Stimulated activated naive CD8-positive, alpha-beta T cell treated with anti-CD3 and anti-CD28 coated beads, Interleukin-15, Interleukin-2, amounts not matched to agents 100 ng/mL and 50 ng/mL, for 24 hours (primary cell): ENCODE results near the gene HOXD8.

Experiments
- H3K27ac Mint-ChIP-seq: one replicate; pipeline ENCODE4 v1.8.0; 2021; ENCODE audit warnings: mild to moderate bottlenecking, mixed read lengths
- H3K27me3 Mint-ChIP-seq: one replicate; pipeline ENCODE4 v1.8.0; 2021; ENCODE audit warnings: mixed read lengths
- H3K36me3 Mint-ChIP-seq: one replicate; pipeline ENCODE4 v1.8.0; 2021; ENCODE audit warnings: low read depth, mixed read lengths
- H3K4me1 Mint-ChIP-seq: one replicate; pipeline ENCODE4 v1.8.0; 2021; ENCODE audit warnings: low read depth, mixed read lengths
- H3K4me3 Mint-ChIP-seq: one replicate; pipeline ENCODE4 v1.8.0; 2021; ENCODE audit warnings: mild to moderate bottlenecking, mixed read lengths
- H3K9me3 Mint-ChIP-seq: one replicate; pipeline ENCODE4 v1.8.0; 2021; ENCODE audit warnings: mixed read lengths

Gene HOXD8

GRCh38 chr2:176124947-176125771 lies 4.3 kb upstream of the HOXD8 start:
- H3K27ac Mint-ChIP-seq = no peak overlapping the region
- peaks cover 75% of the 10 kb centered on the region for H3K27me3 Mint-ChIP-seq
- no peaks in the 10 kb centered on the region for H3K9me3 Mint-ChIP-seq
- peaks cover 22% of the 10 kb centered on the region for H3K4me1 Mint-ChIP-seq
- H3K36me3 Mint-ChIP-seq = no peaks in the 10 kb centered on the region
- H3K4me3 Mint-ChIP-seq = no peak overlapping the region

GRCh38 chr2:176125772-176126054 lies 3.8 kb upstream of the HOXD8 start:
- Mint-ChIP-seq H3K4me3 (no peak overlapping the region), H3K36me3 (peaks cover under 1% of the 10 kb centered on the region), H3K9me3 (no peaks in the 10 kb centered on the region)

GRCh38 chr2:176126929-176127773 lies 2.4 kb upstream of the HOXD8 start:
- H3K27me3 Mint-ChIP-seq = peaks cover 76% of the 10 kb centered on the region
- peaks cover 6% of the 10 kb centered on the region for H3K36me3 Mint-ChIP-seq
- no peak overlapping the region for H3K27ac Mint-ChIP-seq
- no peaks in the 10 kb centered on the region for H3K9me3 Mint-ChIP-seq
- no peak overlapping the region for H3K4me3 Mint-ChIP-seq
- peaks cover 36% of the 10 kb centered on the region for H3K4me1 Mint-ChIP-seq

More at GRCh38 chr2:176125772-176126054, 3.8 kb upstream of the HOXD8 start:
- H3K27ac Mint-ChIP-seq = no peak overlapping the region
- H3K4me1 Mint-ChIP-seq = peaks cover 24% of the 10 kb centered on the region
- peaks cover 71% of the 10 kb centered on the region for H3K27me3 Mint-ChIP-seq

- no peak overlapping the region for H3K4me3 Mint-ChIP-seq
- no peak overlapping the region for H3K27ac Mint-ChIP-seq
- H3K27me3 Mint-ChIP-seq = peaks cover 82% of the 10 kb centered on the region
- H3K36me3 Mint-ChIP-seq = peaks cover 6% of the 10 kb centered on the region
- H3K9me3 Mint-ChIP-seq = no peaks in the 10 kb centered on the region
- H3K4me1 Mint-ChIP-seq = peaks cover 40% of the 10 kb centered on the region
Observed at GRCh38 chr2:176127774-176128072, 1.8 kb upstream of the HOXD8 start.

GRCh38 chr2:176128172-176128981 lies 1.1 kb upstream of the HOXD8 start:
- Mint-ChIP-seq H3K36me3 (peaks cover 6% of the 10 kb centered on the region), H3K27me3 (peaks cover 87% of the 10 kb centered on the region), H3K9me3 (no peaks in the 10 kb centered on the region), H3K4me1 (peaks cover 40% of the 10 kb centered on the region), H3K27ac (peak overlapping the region; percentile 24), H3K4me3 (peak overlapping the region; percentile 50)

- Mint-ChIP-seq H3K27ac (no peak overlapping the region), H3K4me3 (peak overlapping the region; percentile 30), H3K4me1 (peaks cover 34% of the 10 kb centered on the region), H3K36me3 (peaks cover 6% of the 10 kb centered on the region), H3K27me3 (peaks cover 87% of the 10 kb centered on the region), H3K9me3 (no peaks in the 10 kb centered on the region)
Observed at GRCh38 chr2:176129813-176130146, 275 bp downstream of the HOXD8 start.

- Mint-ChIP-seq H3K27ac (peak overlapping the region; percentile 75), H3K27me3 (peaks cover 89% of the 10 kb centered on the region), H3K4me3 (peak overlapping the region; percentile 59), H3K36me3 (peaks cover 6% of the 10 kb centered on the region), H3K9me3 (no peaks in the 10 kb centered on the region), H3K4me1 (peaks cover 34% of the 10 kb centered on the region)
Observed at GRCh38 chr2:176130147-176130956, 847 bp downstream of the HOXD8 start.

DNA sequence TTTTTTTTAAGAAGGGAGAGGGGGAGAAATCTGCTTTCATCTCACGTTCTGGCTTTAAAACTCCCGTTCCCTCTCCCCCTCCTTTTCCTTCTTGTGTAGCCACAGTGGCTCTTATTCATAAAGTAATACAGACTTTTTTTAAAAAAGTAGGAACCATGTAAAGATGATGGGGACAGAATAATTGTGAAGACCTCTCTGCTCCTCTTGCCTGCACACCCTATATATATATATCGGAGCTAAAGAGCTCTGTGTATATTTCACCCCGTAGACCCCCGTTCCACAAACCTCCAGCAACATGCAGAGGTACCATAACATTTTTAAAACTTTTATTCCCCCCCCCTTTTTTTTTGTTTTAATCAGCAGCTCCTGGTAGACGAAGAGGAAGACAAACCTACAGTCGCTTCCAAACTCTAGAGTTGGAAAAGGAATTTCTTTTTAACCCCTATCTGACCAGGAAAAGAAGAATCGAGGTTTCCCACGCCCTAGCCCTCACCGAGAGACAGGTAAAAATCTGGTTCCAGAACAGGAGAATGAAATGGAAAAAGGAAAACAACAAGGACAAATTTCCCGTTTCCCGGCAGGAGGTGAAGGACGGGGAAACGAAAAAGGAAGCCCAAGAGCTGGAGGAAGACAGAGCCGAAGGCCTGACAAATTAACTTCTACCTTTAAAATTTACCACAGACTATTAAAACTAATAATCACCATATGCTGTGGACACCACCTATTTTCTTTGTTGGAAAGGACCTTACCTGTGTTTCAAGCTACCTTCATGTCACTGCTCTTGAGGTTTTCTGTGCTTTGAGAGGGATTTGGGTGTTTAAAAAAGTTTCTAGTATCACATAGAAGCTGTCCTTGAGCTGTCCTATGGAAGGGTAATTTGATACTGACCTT lies 1.7 kb downstream of the HOXD8 start:
- H3K4me1 Mint-ChIP-seq = peaks cover 40% of the 10 kb centered on the region
- peaks cover 6% of the 10 kb centered on the region for H3K36me3 Mint-ChIP-seq
- peak overlapping the region; percentile 59 for H3K4me3 Mint-ChIP-seq
- H3K27me3 Mint-ChIP-seq = peaks cover 89% of the 10 kb centered on the region
- H3K9me3 Mint-ChIP-seq = no peaks in the 10 kb centered on the region
- H3K27ac Mint-ChIP-seq = peak overlapping the region; percentile 75

DNA sequence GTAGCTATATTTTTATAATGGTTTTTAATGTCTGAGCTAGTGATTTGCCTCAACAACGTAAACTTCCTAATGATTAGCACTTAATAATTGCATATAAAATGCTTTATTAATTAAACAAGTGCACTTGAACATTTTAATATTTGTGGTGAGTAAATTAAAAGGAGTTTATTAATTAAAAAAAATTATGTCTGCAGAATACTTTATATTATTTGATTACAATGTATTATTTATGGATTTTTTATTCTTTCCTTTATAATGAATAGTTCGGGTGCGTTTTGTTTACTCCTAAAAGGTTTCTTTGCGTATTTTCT lies 2.3 kb downstream of the HOXD8 start:
- H3K27ac Mint-ChIP-seq = no peak overlapping the region
- peak overlapping the region; percentile 80 for H3K4me3 Mint-ChIP-seq
- H3K4me1 Mint-ChIP-seq = peaks cover 40% of the 10 kb centered on the region
- H3K36me3 Mint-ChIP-seq = peaks cover 6% of the 10 kb centered on the region
- H3K27me3 Mint-ChIP-seq = peaks cover 84% of the 10 kb centered on the region
- H3K9me3 Mint-ChIP-seq = no peaks in the 10 kb centered on the region

- H3K27me3 Mint-ChIP-seq = peaks cover 84% of the 10 kb centered on the region
- H3K27ac Mint-ChIP-seq = peak overlapping the region; percentile 42
- no peaks in the 10 kb centered on the region for H3K9me3 Mint-ChIP-seq
- peaks cover 42% of the 10 kb centered on the region for H3K4me1 Mint-ChIP-seq
- peaks cover 6% of the 10 kb centered on the region for H3K36me3 Mint-ChIP-seq
- peak overlapping the region; percentile 80 for H3K4me3 Mint-ChIP-seq
Observed at GRCh38 chr2:176132205-176133171, 3.0 kb downstream of the HOXD8 start.

GRCh38 chr2:176133389-176133788 lies 3.9 kb downstream of the HOXD8 start:
- Mint-ChIP-seq H3K36me3 (peaks cover 7% of the 10 kb centered on the region), H3K4me1 (peaks cover 40% of the 10 kb centered on the region), H3K9me3 (no peaks in the 10 kb centered on the region), H3K4me3 (no peak overlapping the region), H3K27ac (no peak overlapping the region), H3K27me3 (peaks cover 84% of the 10 kb centered on the region)

- H3K4me3 Mint-ChIP-seq = no peak overlapping the region
- no peaks in the 10 kb centered on the region for H3K9me3 Mint-ChIP-seq
- H3K36me3 Mint-ChIP-seq = peaks cover 10% of the 10 kb centered on the region
- H3K27me3 Mint-ChIP-seq = peaks cover 84% of the 10 kb centered on the region
- H3K4me1 Mint-ChIP-seq = peaks cover 36% of the 10 kb centered on the region
- H3K27ac Mint-ChIP-seq = no peak overlapping the region
Observed at GRCh38 chr2:176134035-176134434, 4.5 kb downstream of the HOXD8 start.

- Mint-ChIP-seq H3K4me1 (peaks cover 38% of the 10 kb centered on the region), H3K9me3 (no peaks in the 10 kb centered on the region), H3K4me3 (no peak overlapping the region)
Observed at GRCh38 chr2:176135035-176135440, 5.5 kb downstream of the HOXD8 start.

More at GRCh38 chr2:176135035-176135440, 5.5 kb downstream of the HOXD8 start:
- Mint-ChIP-seq H3K27me3 (peaks cover 90% of the 10 kb centered on the region), H3K27ac (no peak overlapping the region), H3K36me3 (peaks cover 10% of the 10 kb centered on the region)
